ENCODE data around the gene RAB19. TPM values are rescaled to one million over a fixed set of nuclear protein-coding genes. Genes with fewer than 3 reads are reported as not detected.

Gene RAB19
- total and polyA plus RNA-seq, 3 donors from 2014 or later = 0.59 TPM; not detected in 2

DNA sequence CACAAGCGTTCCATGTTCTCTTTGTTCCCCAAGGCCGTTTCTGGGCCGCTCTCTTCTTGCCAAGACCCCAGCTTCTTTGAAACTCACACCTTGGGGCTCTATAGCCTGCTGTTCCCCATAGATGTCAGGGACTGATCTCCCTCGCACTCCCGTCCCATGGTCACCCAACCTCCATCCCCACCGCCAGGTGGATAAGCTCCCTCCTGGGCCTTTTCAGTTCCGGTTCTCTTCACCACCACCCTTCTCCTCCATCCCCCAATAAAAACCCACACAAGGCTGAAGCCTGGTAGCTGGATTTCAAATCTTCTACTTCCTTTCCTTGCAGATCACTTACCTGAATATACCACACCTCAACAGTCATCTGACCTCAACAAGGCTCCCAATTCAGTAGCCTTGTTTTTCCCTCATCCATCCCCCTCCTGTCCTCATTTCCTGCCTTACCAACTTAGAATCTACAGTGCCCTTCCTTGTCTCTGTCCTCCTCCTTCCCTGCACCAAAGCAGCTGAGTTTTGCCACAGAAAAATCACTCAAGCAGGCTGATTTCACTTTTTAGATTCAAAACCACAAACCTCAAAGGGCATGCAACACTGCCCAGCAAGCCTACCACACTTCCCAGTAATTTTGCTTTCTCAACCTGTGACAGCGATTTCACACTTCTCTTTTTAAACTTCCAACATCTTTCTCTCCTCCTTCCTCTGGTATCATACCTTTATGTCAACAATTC is 13.2 kb upstream of the RAB19 start:
- H3K27ac ChIP-seq = peak overlapping the region in 1 of 2 donors; percentile 36
- peaks cover 8% of the 10 kb centered on the region for H3K4me1 ChIP-seq
- TF ChIP-seq, protein P1, sequence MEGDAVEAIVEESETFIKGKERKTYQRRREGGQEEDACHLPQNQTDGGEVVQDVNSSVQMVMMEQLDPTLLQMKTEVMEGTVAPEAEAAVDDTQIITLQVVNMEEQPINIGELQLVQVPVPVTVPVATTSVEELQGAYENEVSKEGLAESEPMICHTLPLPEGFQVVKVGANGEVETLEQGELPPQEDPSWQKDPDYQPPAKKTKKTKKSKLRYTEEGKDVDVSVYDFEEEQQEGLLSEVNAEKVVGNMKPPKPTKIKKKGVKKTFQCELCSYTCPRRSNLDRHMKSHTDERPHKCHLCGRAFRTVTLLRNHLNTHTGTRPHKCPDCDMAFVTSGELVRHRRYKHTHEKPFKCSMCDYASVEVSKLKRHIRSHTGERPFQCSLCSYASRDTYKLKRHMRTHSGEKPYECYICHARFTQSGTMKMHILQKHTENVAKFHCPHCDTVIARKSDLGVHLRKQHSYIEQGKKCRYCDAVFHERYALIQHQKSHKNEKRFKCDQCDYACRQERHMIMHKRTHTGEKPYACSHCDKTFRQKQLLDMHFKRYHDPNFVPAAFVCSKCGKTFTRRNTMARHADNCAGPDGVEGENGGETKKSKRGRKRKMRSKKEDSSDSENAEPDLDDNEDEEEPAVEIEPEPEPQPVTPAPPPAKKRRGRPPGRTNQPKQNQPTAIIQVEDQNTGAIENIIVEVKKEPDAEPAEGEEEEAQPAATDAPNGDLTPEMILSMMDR (IDR thresholded peaks at IDR 0.05) = no peak
- no peak for TF ChIP-seq POLR2A (IDR thresholded peaks at IDR 0.05)
- H3K9me3 ChIP-seq = no peaks in the 10 kb centered on the region
- DNase-seq = no peak
- 71 to 77% methylated on average over 8 of the region's 8 CpGs for WGBS, 2 donors
- intact Hi-C loops (cut with DNase I; ENCODE audit: low total_unique reads) = no loop called here
- no peak overlapping the region for H3K4me3 ChIP-seq
- H3K36me3 ChIP-seq (ENCODE audit: low read depth, missing control alignments) = no peaks in the 10 kb centered on the region
- H3K27me3 ChIP-seq = no peaks in the 10 kb centered on the region

- TF ChIP-seq, protein P1 (IDR thresholded peaks at IDR 0.05) = no peak
- no peak for TF ChIP-seq POLR2A (IDR thresholded peaks at IDR 0.05)
- H3K36me3 ChIP-seq (ENCODE audit: low read depth, missing control alignments) = no peaks in the 10 kb centered on the region
- intact Hi-C loops (cut with DNase I; ENCODE audit: low total_unique reads) = no loop called here
- 54 to 59% methylated on average over 1 of the region's 1 CpG for WGBS, 2 donors
- no peaks in the 10 kb centered on the region for H3K27me3 ChIP-seq
- no peak overlapping the region for H3K4me3 ChIP-seq
- no peak for DNase-seq
- no peak overlapping the region for H3K27ac ChIP-seq
- H3K9me3 ChIP-seq = no peaks in the 10 kb centered on the region
- H3K4me1 ChIP-seq = peaks cover 13% of the 10 kb centered on the region
Measured at GRCh38 chr7:140391634-140392033, 12.2 kb upstream of the RAB19 start.

DNA sequence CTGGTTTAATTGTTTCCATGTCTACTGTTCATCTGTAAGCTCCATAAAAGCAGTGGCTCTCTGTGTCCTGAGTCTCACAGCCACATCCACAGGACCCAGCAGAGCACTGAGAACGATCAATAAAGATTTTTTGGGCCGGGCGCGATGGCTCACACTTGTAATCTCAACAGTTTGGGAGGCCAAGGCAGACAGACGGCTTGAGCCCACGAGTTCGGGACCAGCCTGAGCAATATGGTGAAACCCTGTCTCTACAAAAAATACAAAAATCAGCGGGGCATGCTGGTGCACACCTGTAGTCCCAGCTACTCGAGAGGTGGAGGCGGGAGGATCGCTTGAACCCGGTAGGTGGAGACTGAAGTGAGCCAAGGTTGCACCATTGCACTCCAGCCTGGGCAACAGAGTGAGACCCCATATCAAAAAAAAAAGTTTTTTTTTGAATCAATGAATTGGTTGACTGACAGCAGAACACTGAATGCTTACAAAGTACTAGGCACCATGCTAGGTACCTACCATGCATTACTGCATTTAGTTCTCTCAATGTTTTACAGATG is 10.0 kb upstream of the RAB19 start:
- intact Hi-C loops (cut with DNase I; ENCODE audit: low total_unique reads) = no loop called here
- Histone ChIP-seq H3K4me3 (no peak overlapping the region), H3K9me3 (no peaks in the 10 kb centered on the region), H3K36me3 (ENCODE audit: low read depth, missing control alignments) (no peaks in the 10 kb centered on the region), H3K4me1 (peaks cover 19% of the 10 kb centered on the region), H3K27ac (no peak overlapping the region), H3K27me3 (no peaks in the 10 kb centered on the region)
- DNase-seq = no peak
- TF ChIP-seq POLR2A (IDR thresholded peaks at IDR 0.05) = no peak
- TF ChIP-seq, protein P1 (IDR thresholded peaks at IDR 0.05) = no peak
- 95% methylated on average over 11 to 12 of the region's 12 CpGs for WGBS, 2 donors

- H3K36me3 ChIP-seq (ENCODE audit: low read depth, missing control alignments) = no peaks in the 10 kb centered on the region
- peak within 1 kb of the TSS; percentile 86 to 97 for H3K4me3 ChIP-seq
- peak; percentile 37 for TF ChIP-seq POLR2A (IDR thresholded peaks at IDR 0.05)
- TF ChIP-seq, protein P1 (IDR thresholded peaks at IDR 0.05) = peak in 1 of 3 experiments; percentile 42
- H3K9me3 ChIP-seq = no peaks in the 10 kb centered on the region
- peak; percentile 92 for DNase-seq
- H3K4me1 ChIP-seq = peaks cover 10% of the 10 kb centered on the region
- no peaks in the 10 kb centered on the region for H3K27me3 ChIP-seq
- intact Hi-C loops (cut with DNase I; ENCODE audit: low total_unique reads) = no loop called here
- peak within 1 kb of the TSS; percentile 82 to 84 for H3K27ac ChIP-seq
- 1 to 2% methylated on average over 22 to 58 of the region's 66 CpGs for WGBS, 2 donors
Measured at GRCh38 chr7:140397784-140398750, 5.8 kb upstream of the RAB19 start, which contains the start of gene SLC37A3. Gene SLC37A3, minus strand, starts transcription at chr7:140398530. Its CDS starts 16,004 bp downstream, at chr7:140382526.

Data from testis (tissue), 3 donors.